Measurements from ENCODE around the gene JRKL. TPM values are rescaled to one million over a fixed set of nuclear protein-coding genes. Genes with fewer than 3 reads are reported as not detected.
"Not testable (repeated sequence)": the region's sequence is repeated elsewhere in the genome, so short reads cannot be mapped to it uniquely, and the experiment has no call there.

The JRKL gene
- total RNA-seq, 1 donor from 2014 or later = 7.3 TPM

DNA sequence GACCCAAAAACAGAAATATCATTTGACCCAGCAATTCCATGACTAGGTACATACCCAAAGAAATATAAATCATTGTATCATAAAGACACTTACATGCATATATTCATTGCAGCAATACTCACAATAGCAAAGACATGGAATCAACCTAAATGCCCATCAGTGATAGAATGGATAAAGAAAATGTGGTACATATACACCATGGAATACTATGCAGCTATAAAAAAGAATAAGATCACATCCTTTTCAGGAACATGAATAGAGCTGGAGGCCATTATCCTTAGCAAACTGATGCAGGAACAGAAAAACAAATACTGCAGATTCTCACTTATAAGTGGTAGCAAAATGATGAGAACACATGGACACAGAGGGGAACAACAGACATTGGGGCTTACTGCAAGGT is 42.8 kb downstream of the JRKL start:
- not testable (repeated sequence) for H3K9me3 ChIP-seq (ENCODE audit: control insufficient read depth in 3 of 3, low read length in 3 of 3); H3K9ac ChIP-seq (ENCODE audit: low read depth in 1 of 3, low read length in 3 of 3); H3K27me3 ChIP-seq (ENCODE audit: control insufficient read depth in 3 of 3, insufficient read depth in 3 of 3, low read length in 3 of 3); H3K36me3 ChIP-seq (ENCODE audit: control insufficient read depth in 3 of 3, insufficient read depth in 3 of 3, low read length in 3 of 3); H3K4me3 ChIP-seq (ENCODE audit: low read length in 3 of 3); H3K27ac ChIP-seq (ENCODE audit: low read depth, low read length); H3K4me1 ChIP-seq (ENCODE audit: control insufficient read depth in 3 of 3, insufficient read depth in 3 of 3, low read length in 3 of 3)

Small RNAs within 50 kb of the gene (small RNA-seq; reads per million reads assigned to genes)
- not detected for gene MIR1260B

Other genes starting within 250 kb of the JRKL start
- 5.2 TPM for gene MAML2, start 46.8 kb upstream of the JRKL start, total RNA-seq
- gene CCDC82, start 101 bp upstream of the JRKL start, total RNA-seq = 20.4 TPM

Measured in skeletal muscle tissue (tissue), 5 donors.